ENCODE results near the gene CLSTN2. TPM values are rescaled to one million over a fixed set of nuclear protein-coding genes. Genes with fewer than 3 reads are reported as not detected.

The CLSTN2 gene
- total and polyA plus RNA-seq, 2 of the 8 experiments (the other 6 are each of a cell fraction or from before 2014, with no cell fraction given): 0.39 to 0.52 TPM

GRCh38 chr3:140162551-140162950 lies 227.6 kb downstream of the CLSTN2 start (continued):
- no peak for TF ChIP-seq CTBP2 (IDR thresholded peaks at IDR 0.05; ENCODE audit: borderline replicate concordance, insufficient read depth, insufficient read length, low read length)
- no peak for TF ChIP-seq SAP30 (IDR thresholded peaks at IDR 0.05; ENCODE audit: insufficient read depth, insufficient replicate concordance, low read length)
- no peak for TF ChIP-seq SP4 (IDR thresholded peaks at IDR 0.05; ENCODE audit: low read length)
- TF ChIP-seq USF2 (IDR thresholded peaks at IDR 0.05; ENCODE audit: low read length): no peak

All from H1 (cell line).